DMS114 treated with DMSO at 0.1 percent for 48 hours (cell line): ENCODE results near the gene ZNF804A.
"Not testable (repeated sequence)": the region's sequence is repeated elsewhere in the genome, so short reads cannot be mapped to it uniquely, and the experiment has no call there.

Source experiments
- DNase-seq: peaks from one replicate; lab custom pipeline; 2025; ENCODE audit not compliant: unreplicated experiment; lab: John Stamatoyannopoulos, UW

ZNF804A gene

GRCh38 chr2:184721881-184722280 lies 123.6 kb downstream of the ZNF804A start:
- no peak for DNase-seq

DNA sequence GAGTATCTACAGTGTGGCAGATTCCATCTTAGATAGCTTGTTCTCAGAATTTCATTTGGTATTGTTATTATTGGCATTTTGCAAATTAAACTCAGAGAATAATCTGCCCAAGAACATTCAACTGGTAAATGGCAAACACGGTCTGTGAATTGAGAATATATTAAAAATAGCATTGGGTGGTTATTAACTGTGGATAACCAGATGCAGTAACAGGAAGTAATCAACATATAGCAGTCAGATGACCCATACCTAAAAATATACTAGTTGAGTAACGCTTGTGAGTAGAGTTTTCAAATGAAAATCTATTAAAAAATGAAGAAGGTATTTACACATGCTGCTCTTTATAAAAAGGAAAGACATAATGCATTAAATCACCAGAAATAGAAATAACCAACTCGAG lies 129.5 kb downstream of the ZNF804A start:
- no peak for DNase-seq

DNA sequence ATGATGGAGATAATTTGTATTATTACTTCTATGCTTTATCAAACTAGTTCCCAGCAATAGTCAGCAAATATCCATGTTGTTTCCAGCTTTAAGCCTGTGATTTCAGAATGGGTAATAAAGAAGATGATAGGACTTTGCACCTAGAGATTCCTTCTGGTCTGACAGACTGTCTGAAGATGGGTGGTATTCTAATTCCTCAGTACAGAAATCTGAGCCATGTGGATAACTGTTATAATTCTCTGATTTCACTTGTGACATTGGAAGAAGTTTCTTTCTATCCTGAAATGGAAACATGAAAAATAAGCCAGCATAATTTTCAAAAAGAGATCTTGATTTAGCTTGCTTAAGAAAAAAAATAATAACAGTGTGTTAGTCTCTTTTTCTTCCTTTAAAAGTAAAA lies 130.1 kb downstream of the ZNF804A start:
- no peak for DNase-seq

DNA sequence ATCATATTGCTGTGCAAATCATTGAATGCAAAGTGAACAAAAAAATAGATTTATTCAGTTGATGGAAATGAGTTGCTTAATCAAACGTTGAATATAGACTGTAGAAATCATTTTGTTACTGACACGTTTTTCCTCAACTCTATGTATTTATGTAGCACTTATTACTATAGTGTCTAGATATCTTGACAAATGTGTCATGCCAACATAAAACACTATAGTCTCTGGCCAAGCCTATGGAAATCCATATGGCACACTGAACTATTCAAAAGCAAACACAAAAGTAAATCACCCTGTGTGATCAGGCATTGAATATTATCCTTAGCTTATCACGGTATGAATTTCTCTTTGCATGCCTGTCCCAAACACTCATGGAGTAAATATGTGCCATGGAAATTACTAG lies 131.3 kb downstream of the ZNF804A start:
- no peak for DNase-seq

- no peak for DNase-seq
Measured at GRCh38 chr2:184730288-184730687, 132.0 kb downstream of the ZNF804A start.

DNA sequence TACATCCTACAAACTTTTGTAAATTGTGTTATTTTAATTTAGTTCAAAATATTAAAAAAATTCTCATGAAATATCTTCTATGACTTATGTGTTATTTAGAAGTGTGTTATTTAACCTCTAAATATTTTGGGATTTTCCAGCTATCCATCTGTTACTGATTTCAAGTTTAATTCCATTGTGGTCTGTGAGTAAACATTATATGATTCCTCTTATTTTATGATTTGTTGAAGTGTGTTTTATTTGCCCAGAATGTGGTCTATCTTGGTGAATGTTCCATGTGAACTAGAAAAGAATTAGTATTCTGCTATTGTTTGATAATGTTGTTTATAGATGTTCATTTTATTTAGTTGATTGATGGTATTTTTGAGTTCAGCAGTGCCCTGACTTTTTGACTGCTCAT lies 136.0 kb downstream of the ZNF804A start:
- DNase-seq = no peak

DNA sequence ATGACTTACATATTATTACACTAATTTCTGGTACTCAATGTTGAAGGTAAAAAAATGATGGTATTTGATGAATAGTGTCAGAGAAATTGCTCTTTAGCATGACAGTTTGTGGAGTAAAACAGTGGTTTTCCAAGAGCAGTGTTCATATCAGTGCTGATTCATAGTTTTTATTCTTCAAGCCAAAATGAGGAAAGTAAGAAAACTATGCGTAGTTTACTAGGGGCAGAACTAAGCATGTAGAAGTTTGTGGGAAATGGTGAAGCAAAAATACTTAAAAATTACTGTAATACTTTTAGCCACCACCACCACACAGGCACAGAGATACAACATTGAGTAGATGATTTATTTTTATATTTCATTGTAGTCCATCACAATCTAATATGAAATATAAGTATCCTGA lies 137.3 kb downstream of the ZNF804A start:
- no peak for DNase-seq

DNA sequence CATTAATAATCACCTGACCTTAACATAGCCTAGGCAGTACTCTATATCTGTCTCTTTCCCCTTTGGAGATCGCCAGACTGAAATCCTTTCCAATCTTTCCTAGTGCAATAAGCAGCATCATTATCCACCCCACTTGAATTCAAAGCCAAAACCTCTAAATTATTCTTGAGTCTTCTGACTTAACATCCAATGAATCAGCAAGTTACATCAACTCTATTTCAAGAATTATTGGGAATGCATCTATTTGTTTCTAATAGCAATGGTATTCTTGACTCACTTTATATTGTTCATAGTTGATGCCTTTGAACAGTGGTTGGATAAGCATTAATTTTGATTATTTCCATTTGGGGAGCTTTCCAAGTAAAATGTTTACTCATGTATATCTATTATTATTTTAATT lies 144.8 kb downstream of the ZNF804A start:
- no peak for DNase-seq

DNA sequence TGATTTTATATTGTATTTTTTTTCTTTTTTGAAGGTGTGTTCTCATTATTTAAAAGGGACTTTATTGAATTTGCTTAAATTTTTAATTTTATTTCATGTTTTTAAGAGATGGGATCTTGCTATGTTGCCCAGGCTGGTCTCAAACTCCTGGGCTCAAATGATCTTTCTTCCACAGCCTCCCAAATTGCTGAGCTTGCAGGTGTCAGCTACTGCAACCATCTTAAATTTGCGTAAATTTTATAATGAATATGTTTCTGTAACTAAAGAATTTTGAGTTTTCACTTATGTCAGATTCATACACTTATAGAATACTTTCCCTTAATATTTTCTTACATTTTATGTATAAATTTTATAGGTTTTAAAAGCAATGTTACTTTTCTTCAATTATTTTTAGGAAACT lies 157.8 kb downstream of the ZNF804A start:
- no peak for DNase-seq

GRCh38 chr2:184756885-184757284 lies 158.6 kb downstream of the ZNF804A start:
- DNase-seq = no peak

- not testable (repeated sequence) for DNase-seq
Measured at GRCh38 chr2:184759557-184760255, 161.4 kb downstream of the ZNF804A start.

DNA sequence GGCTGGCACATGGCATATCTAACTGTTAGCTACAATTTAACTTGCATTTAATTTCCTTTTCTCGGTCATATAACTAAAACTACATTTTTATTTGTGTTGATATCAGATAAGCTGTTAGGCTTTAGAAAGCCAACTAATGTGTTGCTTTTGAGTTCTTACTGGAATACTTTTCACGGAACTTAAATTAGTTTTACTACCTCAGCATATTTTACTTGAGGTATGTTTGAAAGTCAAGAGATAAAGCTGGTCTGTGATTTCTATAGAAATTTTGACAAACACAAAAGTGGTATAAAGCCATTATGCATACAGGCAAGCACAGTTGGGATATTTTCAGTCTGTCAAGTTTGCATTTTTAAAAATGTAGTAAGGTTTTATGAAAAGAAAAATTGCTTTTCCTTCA lies 162.6 kb downstream of the ZNF804A start:
- DNase-seq = no peak

DNA sequence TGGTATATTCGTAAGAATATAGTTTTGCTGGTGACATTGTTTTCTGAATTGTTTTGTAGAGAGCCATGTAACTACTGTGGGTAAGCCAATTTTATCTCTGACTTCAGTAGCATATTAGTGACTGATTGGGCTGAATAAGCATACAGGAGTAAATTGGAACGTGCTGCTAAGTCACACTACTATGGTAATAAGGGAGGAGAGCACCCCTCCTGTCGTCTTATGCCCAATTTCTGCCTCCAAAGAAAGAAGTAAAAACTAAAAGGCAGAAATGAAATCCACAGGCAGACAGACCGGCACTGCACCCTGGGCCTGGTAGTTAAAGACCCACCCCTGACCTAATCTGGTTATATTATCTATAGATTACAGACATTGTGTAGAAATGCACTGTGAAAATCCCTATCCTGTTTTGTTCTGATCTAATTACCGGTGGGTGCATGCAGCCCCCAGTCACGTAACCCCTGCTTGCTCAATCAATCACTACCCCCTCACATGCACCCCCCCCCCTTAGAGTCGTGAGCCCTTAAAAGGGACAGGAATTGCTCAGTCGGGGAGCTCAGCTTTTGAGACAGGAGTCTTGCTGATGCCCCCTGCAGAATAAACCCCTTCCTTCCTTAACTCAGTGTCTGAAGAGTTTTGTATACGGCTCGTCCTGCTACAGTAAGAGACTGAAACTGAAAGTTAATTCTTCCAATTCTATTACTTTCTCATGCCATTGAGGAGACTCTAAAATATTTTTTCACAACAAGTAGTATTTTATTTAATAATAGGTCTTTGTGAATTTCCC lies 167.0 kb downstream of the ZNF804A start:
- DNase-seq = no peak

DNA sequence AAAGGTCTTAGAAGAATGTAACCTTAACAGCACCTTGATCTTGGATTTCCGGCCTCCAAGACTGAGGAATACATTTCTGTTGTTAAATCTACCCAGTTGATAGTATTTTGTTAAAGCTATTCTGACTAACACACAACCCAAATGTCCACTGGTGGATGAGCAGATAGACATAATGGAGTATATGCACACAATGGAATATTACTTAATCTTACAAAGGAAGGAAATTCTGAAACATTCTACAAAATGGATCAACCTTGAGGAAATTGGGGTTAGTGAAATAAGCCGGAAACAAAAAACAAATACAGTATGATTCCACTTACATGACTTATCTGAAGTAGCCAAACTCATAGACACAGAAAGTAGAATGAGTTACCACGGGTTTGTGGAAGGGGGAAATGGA lies 168.7 kb downstream of the ZNF804A start:
- DNase-seq = no peak

- DNase-seq = no peak
Measured at GRCh38 chr2:184769023-184769422, 170.7 kb downstream of the ZNF804A start.

- DNase-seq = no peak
Measured at GRCh38 chr2:184769686-184770085, 171.4 kb downstream of the ZNF804A start.

DNA sequence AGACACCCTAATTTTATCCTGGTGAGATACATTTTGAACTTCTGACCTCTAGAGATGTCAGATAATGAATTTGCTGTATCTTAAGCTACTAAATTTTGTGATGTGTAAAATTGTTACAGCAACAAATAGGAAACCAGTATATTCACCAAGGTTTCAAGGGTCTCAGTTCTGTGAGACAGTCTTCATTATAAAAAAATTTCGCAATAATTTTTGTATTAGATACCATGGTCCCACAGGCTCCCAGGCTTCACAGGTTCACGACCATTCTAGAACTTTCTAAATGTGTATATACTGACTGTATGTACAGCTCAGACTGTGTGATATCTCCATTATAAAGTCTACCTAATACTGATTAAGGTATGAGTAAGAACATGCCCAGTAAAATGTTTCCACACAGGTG lies 181.4 kb downstream of the ZNF804A start:
- DNase-seq = no peak

GRCh38 chr2:184780384-184780783 lies 182.1 kb downstream of the ZNF804A start:
- no peak for DNase-seq

DNA sequence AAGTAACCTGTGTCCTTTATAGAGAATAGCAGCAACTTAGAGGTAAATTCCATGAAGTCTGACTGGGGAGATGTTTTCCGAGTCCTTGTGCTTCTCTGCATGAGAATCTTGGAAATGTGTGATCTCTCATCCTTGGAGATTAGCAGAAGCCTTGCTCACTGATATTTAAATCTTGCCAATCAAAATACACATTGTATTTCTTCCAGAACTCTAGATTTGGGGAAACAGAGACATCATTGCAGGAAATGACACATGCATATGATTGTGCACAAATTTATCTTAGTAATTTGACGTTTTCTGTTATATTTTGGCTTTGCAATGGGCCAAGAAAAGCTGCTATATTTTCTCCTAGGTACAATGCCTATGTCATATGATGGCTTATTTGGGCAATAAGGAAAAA lies 182.6 kb downstream of the ZNF804A start:
- DNase-seq = no peak

DNA sequence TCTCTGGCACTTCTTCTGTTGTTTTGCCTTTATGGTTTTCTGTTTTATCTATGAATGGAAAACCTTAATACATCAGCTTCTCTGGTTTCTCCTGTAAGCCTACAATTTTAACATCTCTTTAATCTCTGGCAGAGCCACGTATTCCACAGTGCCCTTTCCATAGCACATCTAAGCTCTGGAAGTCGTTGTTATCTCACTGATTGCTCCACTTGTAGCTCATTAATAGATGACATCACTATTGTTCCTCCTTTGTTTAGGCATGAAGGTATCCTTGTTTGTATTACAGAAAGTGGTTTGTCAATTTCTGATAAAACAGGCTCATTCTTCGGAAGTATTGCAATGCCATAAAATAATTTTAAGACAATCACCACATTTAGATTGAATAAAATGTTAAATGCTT lies 185.2 kb downstream of the ZNF804A start:
- no peak for DNase-seq

GRCh38 chr2:184793176-184793575 lies 194.8 kb downstream of the ZNF804A start:
- DNase-seq = no peak

- no peak for DNase-seq
Measured at GRCh38 chr2:184799379-184799778, 201.1 kb downstream of the ZNF804A start.

- no peak for DNase-seq
Measured at GRCh38 chr2:184814421-184814820, 216.1 kb downstream of the ZNF804A start.
